Activated CD4-positive, alpha-beta T cell treated with anti-CD3 and anti-CD28 coated beads for 24 hours (primary cell): ENCODE results near the gene MEIOC.
"Not testable (repeated sequence)": the region's sequence is repeated elsewhere in the genome, so short reads cannot be mapped to it uniquely, and the experiment has no call there.

ENCODE experiments used
- DNase-seq, 2 donors: peaks; one replicate each; pipeline ENCODE4 v3.0.0-alpha.2; 2020; ENCODE audit warnings: low read depth in 2 of 2

The MEIOC gene

DNA sequence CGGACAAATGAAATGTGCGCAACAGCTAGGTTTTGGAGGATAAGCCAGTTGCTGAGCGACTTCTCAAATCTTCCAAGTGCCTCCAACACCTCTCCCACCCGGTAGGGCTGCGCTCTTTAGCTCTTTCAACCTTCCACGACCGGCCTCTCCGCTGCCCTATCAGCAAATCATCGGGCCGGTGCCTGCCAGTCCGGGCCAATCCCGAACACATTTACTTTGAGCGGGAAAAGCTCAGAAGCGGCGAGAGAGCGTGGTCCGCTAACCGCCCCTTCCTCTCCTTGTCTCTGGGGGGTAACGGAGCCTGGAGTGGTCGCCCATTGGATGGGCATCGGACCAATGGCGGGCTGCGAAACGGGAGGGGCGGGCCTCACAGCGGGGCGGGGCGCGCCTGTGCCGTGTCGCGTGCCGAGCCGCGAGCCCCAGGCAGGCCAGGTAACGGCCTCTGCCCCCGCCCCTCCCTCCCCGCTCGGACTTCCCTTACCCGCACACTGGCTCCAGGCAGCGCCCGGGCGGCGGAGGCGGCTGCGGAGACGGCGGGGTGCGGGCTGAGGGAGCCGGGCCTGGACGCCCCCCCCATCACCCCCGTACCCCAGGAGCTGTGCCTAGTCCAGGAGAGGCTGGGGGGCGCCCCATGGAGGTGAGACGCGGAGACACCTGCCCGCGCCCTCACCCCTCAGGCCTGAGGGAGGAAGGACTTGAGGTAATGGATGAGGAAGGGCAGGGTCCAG, at the start of gene MEIOC:
MEIOC (plus strand) TSS at position 486 of the 728 bp plus-strand sequence; CDS start at position 632, 146 bp downstream.
- peak; percentile 17 to 20 for DNase-seq

DNA sequence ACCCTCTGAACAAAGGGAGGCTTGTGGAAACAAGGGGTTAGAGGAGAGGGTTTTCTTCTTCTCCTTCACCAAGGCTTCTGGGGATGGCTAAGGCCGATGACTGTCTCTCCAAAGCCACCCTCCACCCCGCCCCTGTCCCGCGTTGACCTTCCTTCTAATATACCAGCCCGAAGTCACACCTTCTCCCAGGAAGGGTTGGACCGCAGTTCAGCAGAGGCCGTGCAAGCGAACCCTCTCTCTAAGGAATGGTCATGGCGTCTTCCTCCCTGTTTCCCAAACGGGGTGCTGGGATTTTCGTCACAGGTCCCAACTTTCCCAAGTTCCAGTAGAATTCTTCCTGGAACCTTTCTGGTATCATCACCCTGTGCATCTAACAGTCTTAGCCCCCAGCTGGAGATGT, 49.6 kb upstream of the MEIOC start:
- DNase-seq: no peak

DNA sequence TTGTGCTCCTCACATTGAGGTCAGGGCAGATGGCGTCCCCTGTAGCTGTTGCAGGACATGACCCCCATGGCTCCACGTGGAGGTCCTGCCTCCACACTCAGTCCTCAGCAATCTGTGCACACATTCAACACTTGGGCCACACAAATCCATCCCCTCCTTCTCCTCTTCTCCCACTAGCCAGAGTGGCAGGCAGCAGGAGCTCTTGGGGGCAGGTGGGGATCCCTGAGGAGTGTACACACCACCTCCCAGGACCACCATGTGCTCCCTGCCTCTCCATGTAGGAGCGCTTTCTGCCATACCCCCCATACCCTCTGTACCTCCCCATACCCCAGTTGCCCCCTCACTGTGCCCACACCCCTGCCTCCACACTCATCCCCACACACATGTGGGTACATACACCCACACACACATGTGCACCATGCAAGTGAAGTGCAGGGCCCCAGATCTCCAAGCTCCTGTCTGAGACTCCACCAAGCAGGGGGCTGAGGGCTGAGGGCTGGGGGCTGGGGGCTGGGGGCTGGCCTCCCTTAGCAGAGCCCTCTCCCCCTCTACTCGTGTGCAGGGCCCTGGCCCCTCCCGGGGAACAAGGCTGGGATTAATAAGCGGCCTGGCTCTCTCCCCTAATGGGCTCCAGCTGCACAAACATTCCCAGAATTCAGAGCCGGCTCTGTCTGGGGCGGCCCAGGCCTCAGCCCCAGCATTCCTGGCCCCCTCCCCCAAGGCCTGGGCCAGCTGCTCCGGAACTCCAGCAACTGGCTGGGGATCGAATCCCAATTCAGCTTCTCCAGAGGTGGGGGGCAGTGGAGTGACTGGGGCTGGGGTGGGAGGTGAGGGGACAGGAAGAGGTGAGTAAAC, 48.2 kb upstream of the MEIOC start:
- DNase-seq: no peak

DNA sequence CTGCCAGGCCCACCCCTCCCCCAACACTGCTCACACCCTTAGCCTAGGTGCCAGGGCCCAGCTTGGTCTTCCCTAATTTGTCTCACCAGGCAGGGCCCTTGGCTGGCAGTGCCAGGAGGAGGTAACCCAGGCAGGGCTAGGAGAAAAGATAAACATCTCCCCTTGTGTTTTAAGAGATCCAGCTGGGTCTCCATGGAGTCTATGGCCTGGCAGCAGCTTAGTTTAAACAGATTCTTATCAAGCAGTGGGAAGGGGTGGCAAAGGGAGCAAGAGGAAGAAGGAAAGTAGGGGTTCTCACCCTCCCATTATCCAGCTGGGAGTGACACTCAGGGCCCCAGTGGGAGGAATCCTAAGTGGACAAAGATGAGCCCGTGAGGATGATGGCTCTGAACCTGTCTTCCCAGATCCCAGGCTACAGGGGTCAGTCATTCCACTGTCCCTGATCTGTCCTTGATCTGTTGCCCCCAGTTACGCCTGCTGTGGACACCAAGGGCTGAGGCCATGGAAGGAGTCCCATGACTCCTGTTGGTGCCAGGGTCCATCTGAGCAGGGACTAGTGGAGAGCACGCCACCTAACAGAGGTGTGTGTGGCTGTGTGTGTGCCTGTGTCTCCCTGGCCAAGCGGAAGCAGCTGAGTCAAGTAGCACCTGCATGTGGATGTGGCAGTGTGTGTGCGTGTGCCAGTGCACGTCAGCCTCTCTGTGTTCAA, 47.4 kb upstream of the MEIOC start:
- no peak for DNase-seq

DNA sequence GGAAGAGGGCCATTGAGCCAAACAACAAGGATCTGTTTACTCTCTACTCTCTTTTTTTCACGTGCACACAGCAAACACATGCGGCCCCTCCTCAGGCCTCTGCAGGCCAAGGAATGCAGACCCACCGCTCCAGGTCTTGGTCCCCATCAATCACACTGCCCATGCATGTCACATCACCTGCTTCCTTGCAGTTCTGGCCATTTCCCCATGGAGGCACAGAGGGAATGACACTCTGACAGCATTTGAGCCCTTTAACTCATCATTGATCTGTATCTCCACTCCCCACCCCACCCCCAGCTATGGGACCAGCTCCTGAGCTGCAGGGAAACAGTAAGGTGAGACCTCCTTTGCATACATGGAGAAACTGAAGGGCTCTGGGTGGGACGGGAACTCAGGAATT, 45.9 kb upstream of the MEIOC start:
- DNase-seq: no peak

DNA sequence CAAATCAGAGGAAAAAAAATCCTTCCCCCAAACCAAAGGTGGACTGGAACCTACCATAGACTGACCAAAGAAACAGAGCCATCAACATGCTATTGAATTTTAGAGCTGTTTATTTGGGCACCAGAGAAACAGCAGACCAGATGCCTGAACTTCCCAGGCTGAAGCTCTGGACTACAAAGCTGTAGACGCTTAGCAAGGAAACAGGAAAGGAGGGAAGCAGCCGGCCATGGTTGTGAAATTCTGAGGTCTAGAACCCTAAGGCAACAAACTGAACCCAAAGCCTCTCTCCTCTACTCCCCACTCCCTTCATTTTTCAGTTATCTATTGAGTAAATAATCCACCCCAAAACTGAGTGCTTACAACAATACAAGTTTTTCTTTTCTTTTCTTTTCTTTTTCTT, 45.4 kb upstream of the MEIOC start:
- no peak for DNase-seq

DNA sequence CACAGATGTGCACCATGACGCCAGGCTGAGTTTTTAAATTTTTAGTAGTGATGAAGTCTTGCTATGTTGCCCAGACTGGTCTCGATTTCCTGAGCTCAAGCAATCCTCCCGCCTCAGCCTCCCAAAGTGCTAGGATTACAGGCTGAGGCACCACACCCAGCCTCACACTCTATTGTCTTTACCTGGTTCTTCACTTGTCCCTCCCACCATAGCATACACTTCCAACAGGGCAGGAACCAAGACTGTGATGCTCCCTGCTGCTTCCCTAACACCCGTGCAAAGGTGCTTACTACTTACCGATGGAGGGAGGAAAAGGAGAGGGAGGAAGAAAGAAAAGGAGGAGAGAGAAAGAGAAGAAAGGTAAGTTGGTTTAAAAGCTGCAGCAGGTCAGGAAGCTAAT, 41.4 kb upstream of the MEIOC start:
- DNase-seq: no peak

DNA sequence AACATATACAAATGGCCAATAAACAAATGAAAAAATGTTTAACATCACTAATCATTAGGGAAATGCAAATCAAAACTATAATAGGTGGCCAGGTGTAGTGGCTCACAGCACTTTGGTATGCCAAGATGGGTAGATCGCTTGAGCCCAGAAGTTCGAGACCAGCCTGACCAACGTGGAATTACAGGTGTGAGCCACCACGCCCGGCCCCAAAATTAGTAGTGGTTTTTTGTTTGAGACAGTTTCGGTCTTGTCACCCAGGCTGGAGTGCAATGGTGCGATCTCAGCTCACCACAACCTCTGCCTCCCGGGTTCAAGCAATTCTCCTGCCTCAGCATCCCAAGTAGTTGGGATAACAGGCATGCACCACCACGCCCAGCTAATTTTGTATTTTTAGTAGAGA, 37.6 kb upstream of the MEIOC start:
- DNase-seq: not testable (repeated sequence)

DNA sequence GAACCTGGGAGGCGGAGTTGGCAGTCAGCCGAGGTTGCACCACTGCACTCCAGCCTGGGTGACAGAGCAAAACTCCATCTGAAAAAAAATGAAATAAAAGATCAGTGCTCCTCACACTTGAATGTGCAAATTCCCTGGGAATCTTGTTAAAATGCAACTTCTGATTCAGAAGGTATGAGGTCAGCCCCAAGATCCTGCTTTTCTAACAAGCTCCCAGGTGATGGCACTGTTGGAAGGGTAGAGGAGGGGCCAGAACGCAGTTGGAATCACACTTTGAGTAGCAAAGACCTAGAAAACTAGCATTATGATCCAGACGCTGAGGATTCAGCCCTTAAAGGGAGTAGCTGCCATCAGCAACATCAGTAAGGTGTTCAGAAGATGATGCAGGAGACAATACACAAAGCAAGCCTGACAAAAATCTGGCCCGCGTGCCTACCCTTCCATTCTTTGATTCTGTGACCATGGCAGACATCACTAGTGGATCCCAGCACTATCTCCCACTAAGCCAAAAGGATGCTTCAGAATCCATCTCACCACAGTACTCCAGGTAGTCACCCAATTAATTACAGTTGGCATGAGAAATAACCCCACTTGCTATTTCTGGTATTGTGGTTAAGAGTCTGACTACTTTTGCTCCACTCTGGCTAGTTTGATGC, 33.1 kb upstream of the MEIOC start:
- no peak for DNase-seq

DNA sequence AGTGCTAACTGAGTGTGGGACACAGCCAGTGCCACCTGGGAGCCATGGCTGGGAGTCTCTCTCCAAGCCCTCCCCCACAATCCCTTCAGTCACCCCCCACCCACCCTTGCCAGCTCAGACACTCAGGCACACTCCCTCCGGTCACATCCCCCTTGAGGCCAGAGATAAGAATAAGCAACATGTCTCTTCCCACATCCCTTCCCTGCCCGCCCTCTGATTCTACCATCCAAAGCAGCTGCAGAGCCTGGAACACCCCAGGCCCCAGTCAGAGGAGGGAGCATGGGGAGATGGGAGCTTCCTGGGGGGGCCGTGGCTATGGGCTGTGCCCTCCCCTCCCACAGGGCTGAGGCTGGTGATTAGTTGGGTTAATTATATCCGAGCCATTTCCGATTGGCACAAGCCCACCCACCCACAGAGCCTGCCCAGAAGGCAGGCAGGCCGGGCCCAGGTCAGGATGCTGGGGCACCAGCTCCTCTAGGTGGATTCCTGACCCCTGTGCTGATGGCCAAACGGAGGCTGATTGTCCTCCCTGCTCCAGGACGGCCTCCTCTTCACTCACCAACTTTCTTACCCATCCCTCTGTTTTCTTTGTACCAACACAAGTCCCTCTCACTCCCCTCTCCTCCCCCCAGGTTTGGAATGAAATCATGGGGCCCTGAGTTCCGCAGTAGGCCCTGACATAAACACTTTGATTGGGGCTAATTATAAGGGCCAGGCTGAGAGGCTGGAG, 28.6 kb upstream of the MEIOC start:
- no peak for DNase-seq

DNA sequence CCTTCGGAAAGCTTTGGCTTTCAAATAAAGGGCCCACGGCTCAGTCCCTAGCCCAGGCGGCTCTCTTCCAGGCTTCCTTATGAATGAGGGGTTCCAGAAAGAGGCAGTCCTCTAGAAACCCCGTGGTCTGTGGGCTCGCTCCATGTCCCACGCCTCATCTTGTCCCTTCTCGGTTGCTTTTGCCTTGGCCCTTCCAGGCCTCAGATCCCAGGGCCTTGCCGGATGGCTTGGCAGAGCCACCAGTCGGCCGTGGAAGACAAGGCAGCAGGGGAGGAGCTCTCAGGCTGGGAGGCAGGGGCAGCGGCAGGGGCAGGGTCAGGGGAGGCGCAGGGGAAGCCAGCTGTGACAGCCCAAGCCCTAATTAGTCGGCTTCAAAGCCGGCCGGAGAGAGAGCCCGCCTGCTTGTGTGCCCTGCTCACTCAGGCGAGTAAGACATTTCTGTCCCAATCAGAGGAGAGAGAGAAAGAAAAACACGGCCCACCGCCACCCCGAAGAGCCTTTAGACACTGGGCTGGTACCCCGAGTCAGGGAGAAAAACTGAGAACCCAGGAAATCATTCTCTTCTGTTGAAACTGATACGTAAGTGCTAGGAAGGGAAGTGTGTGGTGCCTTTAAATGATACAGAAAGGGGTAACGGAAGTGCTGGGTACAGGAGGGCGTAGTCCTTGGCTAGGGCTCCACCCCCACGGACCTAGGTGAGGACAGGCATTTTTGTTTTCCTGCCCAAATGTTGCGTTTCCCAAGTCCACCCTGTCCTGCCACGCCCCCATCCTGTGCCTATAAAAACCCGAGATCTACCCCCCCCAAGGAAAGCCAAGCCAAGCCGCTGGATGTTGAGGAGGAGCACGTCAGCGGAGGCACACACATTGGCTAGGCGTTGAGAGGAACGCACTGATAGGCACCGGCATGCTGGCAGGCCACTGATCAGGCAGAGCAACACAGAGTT, 27.8 kb upstream of the MEIOC start:
- DNase-seq: no peak

DNA sequence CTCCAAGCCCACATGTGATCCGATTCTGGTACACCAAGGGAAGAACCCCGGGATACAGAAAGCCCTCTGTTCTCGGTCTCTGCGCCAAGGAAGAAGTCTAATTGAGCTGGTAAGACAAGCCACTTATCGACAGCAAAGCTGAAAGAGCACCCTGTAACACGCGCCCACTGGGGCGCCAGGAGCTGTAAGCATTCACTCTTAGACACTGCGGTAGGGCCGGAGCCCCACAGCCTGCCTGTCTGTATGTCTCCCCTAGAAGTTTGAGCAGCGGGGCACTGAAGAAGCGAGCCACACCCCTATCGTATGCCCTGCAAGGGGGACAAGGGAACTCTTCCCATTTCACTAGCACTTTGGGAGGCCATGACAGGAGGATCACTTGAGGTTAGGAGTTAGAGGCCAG, 27.0 kb upstream of the MEIOC start:
- no peak for DNase-seq

DNA sequence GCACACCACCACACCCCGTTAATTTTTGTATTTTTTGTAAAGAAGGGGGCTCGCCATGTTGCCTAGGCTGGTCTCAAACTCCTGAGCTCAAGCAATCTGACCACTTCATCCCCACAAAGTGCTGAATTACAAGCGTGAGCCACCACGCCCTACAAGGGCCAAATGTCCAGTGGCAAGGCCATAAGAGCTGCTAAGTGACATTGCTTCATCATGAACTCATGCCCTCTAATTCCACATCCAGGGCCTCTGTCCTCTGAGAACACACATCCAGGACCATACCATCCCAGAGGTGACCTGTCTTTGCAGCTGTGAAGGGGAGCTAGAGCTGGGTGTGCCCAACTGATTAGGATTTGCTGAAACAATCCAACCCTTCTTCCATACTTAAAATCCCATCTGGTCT, 25.6 kb upstream of the MEIOC start:
- no peak for DNase-seq

DNA sequence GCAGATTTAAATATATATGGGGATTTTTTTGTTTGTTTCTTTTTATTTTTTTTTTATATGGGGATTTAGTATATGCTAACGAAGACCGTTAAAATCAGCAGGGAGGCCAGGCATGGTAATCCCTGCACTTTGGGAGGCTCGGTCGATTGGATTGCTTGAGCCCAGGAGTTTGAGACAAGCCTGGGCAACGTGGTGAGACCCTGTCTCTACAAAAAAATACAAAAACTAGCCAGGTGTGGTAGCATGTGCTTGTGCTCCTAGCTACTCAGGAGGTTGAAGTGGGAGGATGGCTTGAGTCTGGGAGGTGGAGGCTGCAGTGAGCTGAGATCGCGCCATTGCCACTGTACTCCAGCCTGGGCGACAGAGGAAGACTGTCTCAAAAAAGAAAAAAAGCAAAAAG, 22.3 kb upstream of the MEIOC start:
- no peak for DNase-seq

DNA sequence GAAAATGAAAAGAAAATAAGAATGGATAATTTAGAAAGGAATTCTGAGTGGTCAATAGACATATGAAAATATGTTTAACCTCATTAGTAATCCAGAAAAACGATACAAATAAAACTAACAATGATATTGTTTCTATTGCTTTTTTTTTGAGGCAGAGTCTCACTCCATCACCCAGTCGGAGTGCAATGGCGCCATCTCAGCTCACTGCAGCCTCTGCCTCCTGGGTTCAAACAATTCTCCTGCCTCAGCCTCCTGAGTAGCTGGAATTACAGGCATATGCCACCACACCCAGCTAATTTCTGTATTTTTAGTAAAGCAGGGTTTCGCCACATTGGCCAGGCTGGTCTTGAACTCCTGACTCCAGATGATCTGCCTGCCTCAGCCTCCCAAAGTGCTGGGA, 21.9 kb upstream of the MEIOC start:
- not testable (repeated sequence) for DNase-seq

DNA sequence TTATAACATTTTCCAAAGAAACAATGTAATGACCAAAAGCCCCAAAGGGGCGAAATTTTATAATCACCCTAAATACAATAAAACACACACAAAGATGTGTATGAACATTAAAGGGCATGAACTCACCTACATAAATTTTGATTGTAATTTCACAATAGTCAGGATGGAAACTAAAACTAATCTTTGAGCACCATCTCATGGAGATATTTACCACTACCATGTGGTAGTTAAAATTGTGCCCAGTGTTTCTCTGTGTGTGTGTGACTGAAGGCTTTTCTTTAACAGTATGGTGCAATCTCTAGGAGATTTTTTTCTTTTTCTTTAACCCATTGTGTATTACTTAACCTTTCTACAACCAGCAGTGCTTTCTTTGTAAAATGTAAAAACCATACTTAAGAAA, 19.7 kb upstream of the MEIOC start:
- no peak for DNase-seq

DNA sequence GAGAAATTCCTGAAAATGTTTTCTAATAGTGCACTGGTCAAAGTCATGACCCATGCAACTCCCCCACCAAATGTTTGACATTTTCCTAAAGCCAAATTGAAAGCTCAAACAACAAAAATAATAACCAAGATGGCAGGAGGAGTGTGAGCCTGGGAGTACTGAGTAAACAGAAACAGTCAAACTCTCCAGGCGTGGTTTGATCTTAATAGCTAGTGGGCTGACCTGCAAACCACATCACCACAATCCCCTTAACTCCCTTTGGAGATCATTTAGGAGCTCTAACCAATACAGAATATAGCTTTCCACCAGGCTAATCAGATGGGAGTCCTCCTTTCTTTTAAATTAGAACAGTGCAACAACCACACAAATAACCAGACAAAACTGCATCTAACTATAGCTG, 19.2 kb upstream of the MEIOC start:
- DNase-seq: no peak

DNA sequence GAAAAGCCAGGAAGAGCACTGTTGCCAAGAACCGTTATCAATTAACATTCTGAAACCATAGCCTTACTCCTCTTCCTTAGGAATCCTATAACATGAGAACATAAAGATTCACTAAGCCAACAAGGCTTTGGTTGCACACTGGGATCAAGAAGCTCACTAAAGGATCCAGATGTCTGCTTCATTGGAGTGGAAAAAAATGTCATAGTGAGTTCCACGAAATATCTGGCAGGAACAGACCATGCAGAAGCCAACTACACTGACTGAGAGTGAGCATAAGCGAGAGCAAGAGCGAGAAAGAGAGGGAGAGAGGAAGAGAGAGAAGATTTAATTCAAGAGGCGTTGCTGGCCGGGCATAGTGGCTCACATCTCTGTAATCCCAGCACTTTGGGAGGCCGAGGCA, 13.4 kb upstream of the MEIOC start:
- no peak for DNase-seq

DNA sequence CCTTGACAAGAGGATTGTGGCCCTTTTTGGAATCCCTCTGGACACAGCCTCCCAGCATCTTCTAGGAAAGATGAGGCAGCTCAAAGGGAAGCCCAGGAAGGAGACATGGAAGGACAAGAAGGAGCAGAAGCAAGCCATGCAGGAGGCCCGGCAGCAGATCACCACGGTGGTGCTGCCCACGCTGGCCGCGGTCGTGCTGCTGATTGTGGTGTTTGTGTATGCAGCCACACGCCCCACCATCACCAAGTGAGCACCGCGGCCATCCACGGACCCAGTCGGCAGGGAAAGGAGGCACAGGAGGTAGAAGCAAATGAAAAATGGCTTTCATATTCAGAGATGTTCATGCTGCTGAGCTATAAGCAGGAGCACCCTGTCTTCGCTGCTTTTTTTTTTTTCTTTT, 10.9 kb upstream of the MEIOC start:
- no peak for DNase-seq

DNA sequence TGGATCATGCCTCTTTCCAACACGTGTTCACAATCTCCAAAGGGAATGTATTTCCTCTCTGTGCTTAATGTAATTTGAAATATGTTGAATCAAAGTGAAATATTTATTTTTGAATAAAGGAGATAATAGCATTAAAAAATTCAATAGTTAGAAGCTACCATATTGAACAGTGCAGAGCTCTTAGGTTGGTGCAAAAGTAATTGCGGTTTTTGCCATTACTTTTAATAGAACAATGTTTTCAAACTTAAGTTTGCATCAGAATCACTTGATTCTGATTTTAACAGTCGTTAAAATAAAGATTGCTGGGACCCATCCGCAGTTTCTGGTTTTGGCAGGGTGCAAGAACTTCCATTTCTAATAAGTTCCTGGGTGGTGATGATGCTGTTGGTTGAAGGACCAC, 10.0 kb upstream of the MEIOC start:
- no peak for DNase-seq
